GM21737 (cell line): ENCODE results near the gene NECTIN1.
A peak's percentile ranks its signal among the peaks of the same experiment; 100 is the strongest.

ENCODE experiments used
- ATAC-seq: cut with Tn5 transposase; IDR thresholded peaks from one replicate; pipeline ENCODE4 v1.9.1; 2021; ENCODE audit warnings: mild to moderate bottlenecking, moderate library complexity; ENCODE audit not compliant: unreplicated experiment

The NECTIN1 gene

GRCh38 chr11:119676461-119677020, 52.5 kb downstream of the NECTIN1 start:
- no peak for ATAC-seq

GRCh38 chr11:119673759-119674336, 55.2 kb downstream of the NECTIN1 start:
- ATAC-seq, result peak; percentile 83

DNA sequence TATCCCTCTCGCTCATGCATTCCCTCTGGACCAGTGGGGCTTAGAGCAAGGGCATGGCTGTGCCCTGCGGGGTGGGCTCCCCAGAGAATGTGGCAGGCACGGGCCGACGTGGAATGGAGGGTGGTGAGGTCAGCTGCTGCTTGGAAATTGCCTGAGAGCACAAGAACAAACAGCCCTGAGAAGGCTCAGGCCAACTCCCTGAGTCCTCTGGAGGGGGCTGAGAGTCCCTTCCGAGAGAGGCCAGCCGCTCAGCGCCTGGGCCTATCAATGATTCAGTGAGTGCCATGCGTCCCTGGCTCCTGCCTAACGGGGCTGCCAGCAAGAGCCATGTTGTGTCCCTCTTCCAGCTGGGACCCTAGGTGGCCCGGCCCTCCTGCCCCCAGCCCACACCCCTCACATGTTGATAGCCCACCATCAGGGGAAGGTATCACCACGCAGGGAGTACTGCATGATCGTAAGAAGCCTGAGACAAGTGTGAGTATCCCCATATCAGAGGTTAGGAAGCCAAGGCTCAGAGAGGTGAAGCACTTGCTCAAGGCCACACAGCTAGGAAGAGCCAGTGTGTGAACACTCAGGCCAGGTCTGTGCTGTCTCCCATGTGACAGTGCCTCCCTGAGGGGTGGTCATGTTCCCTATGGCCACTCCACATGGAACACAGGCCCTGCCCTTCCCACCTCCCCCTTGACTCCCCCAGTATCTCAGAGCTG, 55.8 kb downstream of the NECTIN1 start:
- no peak for ATAC-seq

DNA sequence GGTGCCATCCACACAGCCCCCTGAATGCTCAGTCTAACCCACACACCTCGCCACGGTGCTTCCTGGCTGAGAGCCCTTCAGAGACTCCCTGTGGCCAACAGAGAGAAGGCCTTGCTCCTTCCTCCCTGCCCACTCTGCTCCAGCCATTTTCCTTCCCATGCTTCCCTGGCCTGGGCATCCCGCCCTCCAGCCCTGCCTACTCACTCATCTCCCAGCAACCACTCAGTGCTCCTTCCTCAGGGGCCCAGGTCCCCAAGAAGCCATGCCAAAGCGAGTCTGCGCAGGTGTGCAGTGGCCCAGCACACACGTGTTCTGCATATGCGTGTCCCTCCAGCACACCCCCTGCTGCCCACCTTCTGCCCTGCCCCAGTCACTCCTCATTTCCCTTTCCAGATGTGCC, 56.4 kb downstream of the NECTIN1 start:
- no peak for ATAC-seq

DNA sequence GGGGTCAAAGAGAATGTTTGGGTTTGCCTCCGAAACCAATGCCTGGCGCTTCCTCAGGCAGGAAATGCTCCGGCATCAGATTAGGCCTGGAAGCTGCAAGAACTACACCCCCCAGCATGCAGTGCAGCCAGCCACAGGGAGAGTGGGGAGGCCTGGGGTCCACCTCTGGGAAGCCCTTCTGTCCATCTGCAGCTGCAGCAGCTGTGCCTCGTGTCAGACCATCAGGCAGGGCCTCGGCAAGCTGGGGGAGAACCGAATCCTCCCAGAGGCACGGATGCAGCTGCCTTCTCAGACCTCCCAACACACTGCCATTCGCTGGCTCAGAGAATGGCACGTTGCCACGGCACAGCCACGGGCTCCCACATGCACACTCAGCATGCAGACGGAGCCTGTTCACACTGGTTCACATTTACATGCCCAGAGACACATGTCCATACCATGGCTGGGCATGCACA, 57.4 kb downstream of the NECTIN1 start:
- no peak for ATAC-seq

- ATAC-seq, result no peak
Measured at GRCh38 chr11:119671051-119671450, 57.9 kb downstream of the NECTIN1 start.

DNA sequence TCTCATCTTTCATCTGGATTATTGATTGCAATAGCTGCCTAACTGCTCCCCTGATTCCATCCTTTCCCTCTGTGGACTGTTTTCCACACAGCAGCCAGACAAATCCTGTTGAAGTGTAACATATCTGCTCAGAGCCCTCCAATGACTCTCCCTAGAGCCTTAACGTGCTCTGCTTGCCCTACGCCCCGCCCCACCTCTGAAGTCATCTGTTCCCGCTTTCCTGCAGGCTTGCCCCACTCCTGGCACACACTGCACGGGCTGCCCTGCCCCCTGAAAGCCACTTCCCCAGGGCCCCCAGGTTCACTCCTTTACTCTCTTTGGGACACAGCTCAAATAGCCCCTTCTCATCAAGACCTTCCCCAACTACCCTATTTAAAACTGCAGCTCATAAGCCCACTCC, 59.5 kb downstream of the NECTIN1 start:
- ATAC-seq, result no peak

- ATAC-seq, result no peak
Measured at GRCh38 chr11:119668676-119669075, 60.3 kb downstream of the NECTIN1 start.

DNA sequence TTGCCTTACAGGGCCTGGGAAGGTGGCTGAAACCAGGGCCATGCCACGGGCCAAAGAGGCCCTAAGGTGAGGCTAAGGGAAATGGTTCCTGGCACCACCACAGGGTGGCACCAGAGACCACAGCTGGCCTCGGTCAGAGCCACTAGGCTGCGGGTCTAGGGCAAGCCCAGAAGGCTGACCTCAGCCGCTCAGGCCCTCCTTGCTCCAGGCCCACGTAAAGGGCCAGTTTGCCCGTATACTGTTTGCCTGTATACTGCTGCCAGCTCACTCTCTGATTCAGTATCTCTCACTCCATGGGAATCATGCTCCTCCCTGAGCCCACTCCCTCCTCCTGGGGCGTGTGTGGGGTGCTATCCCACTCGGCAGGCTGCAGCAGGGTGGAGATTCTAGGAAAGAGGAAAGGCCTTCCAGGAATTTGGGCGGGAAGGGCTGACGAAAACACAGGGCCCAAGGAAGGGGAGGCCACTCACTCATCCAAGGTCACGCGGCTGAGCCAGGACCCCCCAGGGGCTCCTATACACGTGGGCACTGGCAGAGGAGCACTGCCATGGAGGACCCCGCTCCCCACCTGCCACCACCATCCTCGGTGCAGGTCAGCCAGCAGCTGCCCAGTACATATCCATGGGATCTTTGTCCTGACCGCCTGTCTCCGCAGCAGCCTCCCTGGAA, 62.4 kb downstream of the NECTIN1 start:
- ATAC-seq, result peak; percentile 81

GRCh38 chr11:119666061-119666460, 62.9 kb downstream of the NECTIN1 start:
- ATAC-seq, result no peak

DNA sequence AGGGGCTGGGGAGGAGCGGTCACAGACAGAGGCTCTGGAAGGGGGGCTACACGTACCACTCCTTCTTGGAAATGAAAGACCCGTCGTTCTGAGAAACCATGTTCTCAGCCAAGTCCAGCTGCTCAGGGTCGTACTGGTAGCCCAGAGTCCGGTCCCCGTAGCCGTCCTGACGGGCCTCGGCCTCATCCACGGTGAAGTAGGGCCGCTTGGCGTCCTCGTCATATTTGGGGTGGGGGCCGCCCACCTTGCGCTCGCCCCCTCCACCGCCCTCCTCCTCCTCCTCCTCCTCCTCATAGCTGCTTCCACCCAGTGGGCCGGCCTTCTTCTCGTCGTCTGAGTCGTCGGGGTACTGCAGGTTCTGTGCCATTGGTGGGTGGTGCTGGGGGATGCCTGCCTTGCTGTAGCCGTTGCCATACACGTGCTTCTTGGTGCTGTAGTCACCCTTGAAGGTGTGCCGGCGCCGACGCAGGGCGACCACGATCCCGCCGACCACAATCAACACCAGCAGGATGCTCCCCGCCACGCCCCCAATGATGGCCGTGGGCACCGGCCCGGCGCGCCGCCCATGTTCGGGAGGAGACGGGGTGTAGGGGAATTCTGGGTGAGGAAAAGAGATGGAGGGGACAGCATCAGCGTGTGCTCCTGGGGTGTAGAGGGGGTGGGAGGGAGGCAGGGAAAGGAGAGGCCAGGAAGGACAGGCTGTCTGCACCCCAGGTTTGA, 64.1 kb downstream of the NECTIN1 start:
- no peak for ATAC-seq

DNA sequence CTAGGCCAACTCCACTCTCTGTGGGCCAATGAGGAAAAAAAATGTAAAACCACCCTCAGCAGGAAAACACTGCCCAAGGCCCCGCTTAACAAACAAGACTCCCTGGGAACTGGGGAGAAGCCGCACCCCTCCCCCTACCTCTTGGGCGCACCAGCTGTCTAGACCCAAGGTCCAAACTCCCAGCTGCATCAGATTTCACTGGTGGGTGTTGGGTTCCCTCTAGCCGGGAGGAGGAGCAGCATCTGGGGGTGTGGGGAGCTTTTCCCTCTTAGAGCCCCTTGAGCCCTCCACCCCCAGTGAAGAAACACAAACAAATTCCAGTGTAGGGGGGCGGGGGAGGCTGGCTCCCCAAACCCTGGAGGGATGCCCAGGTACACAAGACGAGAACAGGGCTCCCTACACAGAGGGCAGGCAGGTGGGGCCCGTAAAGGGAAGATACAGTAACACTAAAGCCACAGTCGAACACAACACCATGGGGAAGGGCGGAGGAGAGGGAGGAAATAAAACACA, 64.9 kb downstream of the NECTIN1 start:
- no peak for ATAC-seq

DNA sequence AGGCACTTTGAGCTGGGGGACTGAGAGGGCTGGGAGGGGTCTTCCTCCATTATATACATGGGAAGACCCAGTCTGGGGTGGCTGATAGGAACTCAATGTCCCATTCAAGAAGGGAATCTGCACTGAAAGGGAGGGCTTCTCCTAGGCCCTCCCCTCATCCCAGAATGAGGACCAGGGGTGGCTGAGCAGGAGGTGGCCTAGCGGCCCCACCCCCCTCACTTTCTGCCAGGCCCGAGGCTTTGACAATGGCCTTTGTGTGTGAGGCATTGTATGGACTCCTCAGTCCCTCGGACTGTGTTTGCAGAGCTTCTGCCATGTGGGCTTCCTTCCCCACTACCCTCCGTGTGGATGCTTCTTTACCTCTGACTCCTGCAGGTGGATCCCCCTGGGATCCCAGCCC, 65.7 kb downstream of the NECTIN1 start:
- ATAC-seq, result no peak

GRCh38 chr11:119661226-119661625, 67.8 kb downstream of the NECTIN1 start:
- no peak for ATAC-seq

GRCh38 chr11:119659971-119660723, 68.9 kb downstream of the NECTIN1 start:
- no peak for ATAC-seq

GRCh38 chr11:119652907-119653659, 75.9 kb downstream of the NECTIN1 start:
- ATAC-seq, result no peak

DNA sequence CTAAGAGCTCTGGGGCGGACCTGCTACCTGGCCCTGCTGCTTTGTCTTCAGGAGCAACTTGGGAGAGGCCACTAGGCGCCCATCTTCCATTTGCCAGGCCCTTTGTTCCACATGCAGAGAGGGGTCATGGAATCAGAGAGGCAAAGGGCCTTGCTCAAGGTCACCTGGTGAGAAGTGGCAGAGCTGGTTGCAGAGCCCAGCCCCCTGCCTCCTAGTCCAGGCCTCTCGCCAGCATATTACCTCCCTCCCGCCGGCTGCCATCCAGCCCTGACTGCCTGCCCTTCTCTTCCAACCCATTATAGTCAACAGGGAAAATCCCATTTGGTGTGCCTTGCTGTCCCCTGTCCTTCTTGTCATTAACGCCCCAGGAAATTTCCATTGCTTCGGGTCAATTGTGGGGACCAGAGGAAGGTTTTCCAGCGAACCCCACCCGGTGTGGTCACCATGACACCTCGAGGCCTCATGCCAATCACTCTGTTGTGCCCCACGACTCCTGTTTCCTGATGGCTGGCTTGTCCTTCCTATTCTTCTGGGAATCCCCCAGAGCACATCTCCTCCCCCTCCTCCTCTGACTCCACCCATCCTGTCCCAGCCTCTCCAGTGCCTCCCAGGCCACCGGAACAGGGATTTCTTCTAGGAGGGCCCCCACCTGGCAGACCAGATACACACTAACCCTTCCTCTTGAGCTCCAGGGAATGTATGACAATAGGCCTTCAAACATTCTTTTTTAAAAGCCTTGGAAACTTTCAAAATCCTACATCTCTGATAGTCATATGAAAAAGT, 77.0 kb downstream of the NECTIN1 start:
- no peak for ATAC-seq

- no peak for ATAC-seq
Measured at GRCh38 chr11:119650251-119650650, 78.7 kb downstream of the NECTIN1 start.

DNA sequence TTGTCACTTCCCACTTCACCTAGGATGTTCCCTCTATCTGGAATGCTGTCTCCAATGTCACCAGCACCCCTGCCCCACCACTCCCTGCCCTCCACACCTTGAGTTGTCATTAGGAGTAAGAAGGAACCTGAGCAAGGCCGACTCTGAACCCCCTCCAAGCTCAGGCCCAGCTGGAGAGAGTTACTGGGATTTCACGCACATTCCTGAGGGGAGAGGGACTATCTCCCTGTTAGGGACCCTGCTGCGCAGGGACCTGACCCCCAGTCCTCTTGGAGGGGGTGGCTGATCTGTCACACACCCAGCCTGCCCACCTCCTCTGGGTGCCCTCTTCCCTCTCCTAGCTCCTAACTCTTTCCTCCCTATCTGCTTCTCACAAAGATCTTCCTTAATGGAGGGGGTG, 81.7 kb downstream of the NECTIN1 start:
- ATAC-seq, result no peak
